T-helper 1 cell treated with Interleukin-12 subunit alpha and Interleukin-12 subunit beta and Interleukin-4 antibody, amounts not matched to agents 30 μg/mL and 1 μg/mL, for 36 hours (primary cell): ENCODE measurements around the gene RRAGB.

ENCODE experiments used
- H3K27ac Mint-ChIP-seq: one replicate; pipeline ENCODE4 v1.8.0; 2021; ENCODE audit warnings: mild to moderate bottlenecking, mixed read lengths
- H3K27me3 Mint-ChIP-seq: one replicate; pipeline ENCODE4 v1.8.0; 2021; ENCODE audit warnings: low read depth, mixed read lengths
- H3K36me3 Mint-ChIP-seq: one replicate; pipeline ENCODE4 v1.8.0; 2021; ENCODE audit warnings: low read depth, mixed read lengths
- H3K4me1 Mint-ChIP-seq: one replicate; pipeline ENCODE4 v1.8.0; 2021; ENCODE audit warnings: low read depth, mixed read lengths
- H3K4me3 Mint-ChIP-seq: one replicate; pipeline ENCODE4 v1.8.0; 2021; ENCODE audit warnings: mild to moderate bottlenecking, moderate library complexity, mixed read lengths
- H3K9me3 Mint-ChIP-seq: one replicate; pipeline ENCODE4 v1.8.0; 2021; ENCODE audit warnings: mixed read lengths

RRAGB gene

GRCh38 chrX:55801811-55802210 lies 84.3 kb downstream of the RRAGB start:
- Mint-ChIP-seq H3K4me1 (no peaks in the 10 kb centered on the region), H3K4me3 (no peak overlapping the region), H3K27ac (no peak overlapping the region), H3K36me3 (no peaks in the 10 kb centered on the region), H3K27me3 (no peaks in the 10 kb centered on the region), H3K9me3 (no peaks in the 10 kb centered on the region)
